GM18517 (cell line): ENCODE measurements around the gene CDK5RAP1.
"Not testable (repeated sequence)": the region's sequence is repeated elsewhere in the genome, so short reads cannot be mapped to it uniquely, and the experiment has no call there.

Source experiments
- ATAC-seq: cut with Tn5 transposase; IDR thresholded peaks from one replicate; pipeline ENCODE4 v1.9.1; 2021; ENCODE audit warnings: mild to moderate bottlenecking, moderate library complexity; ENCODE audit not compliant: unreplicated experiment

The CDK5RAP1 gene

DNA sequence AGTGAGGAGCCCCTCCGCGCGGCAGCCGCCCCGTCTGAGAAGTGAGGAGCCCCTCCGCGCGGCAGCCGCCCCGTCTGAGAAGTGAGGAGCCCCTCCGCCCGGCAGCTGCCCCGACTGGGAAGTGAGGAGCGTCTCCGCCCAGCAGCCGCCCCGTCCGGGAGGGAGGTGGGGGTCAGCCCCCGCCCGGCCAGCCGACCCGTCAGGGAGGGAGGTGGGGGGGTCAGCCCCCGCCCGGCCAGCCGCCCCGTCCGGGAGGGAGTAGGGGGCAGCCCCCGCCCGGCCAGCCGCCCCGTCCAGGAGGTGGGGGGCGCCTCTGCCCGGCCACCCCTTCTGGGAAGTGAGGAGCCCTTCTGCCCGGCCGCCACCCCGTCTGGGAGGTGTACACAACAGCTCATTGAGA lies 12.0 kb downstream of the CDK5RAP1 start:
- ATAC-seq, result not testable (repeated sequence)

DNA sequence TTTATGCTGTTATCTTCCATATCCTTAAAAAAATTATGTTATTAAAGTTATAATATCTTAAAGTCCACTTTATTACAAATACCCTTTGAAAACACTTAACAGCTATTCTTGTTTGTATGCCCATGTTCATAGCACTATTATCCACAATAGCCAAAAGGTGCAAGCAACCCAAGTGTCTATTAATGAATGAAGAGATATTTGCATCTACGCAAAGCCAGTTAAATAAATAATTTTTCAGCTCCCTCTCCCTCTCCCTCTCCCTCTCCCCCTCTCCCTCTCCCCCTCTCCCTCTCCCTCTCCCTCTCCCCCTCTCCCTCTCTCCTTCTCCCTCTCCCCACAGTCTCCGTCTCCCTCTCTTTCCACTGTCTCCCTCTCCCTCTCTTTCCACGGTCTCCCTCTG lies 13.1 kb downstream of the CDK5RAP1 start:
- no peak for ATAC-seq

DNA sequence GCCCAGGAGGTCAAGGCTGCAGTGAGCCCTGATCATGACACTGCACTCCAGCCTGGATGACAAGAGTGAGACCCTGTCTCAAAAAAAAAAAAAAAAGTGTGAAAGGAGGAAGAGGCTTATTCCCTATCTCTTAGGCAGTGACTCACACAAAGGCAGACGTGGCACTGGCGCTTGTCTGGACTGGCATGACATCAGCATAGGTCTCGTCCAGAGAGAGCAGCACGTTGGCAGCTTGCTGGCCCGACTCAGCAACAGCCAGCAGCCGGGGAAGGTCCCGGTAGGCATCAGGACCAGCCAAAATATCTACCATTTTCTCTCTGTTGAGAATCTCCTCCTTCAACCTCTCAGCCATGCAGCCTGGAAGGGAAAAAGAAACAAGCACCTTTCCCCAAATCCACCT lies 14.1 kb downstream of the CDK5RAP1 start:
- ATAC-seq, result no peak

DNA sequence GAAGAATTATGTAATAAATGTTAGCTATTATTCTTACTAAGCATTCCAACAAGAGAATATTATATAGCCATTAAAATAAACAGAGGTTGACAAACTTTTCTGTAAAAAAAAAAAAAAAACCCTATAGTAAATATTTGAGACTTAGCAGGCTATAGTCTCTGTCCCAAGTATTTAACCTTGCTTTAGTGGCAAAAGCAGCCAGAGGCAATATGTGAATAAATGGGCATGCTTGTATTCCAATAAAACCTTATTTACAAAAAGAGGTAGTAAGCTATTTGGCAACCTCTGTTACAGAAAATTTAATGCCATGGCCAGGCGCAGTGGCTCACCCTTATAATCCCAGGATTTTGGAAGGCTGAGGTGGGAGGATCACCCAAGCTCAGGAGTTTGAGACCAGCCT lies 14.6 kb downstream of the CDK5RAP1 start:
- ATAC-seq, result no peak

GRCh38 chr20:33377366-33377765 lies 24.0 kb downstream of the CDK5RAP1 start:
- no peak for ATAC-seq

DNA sequence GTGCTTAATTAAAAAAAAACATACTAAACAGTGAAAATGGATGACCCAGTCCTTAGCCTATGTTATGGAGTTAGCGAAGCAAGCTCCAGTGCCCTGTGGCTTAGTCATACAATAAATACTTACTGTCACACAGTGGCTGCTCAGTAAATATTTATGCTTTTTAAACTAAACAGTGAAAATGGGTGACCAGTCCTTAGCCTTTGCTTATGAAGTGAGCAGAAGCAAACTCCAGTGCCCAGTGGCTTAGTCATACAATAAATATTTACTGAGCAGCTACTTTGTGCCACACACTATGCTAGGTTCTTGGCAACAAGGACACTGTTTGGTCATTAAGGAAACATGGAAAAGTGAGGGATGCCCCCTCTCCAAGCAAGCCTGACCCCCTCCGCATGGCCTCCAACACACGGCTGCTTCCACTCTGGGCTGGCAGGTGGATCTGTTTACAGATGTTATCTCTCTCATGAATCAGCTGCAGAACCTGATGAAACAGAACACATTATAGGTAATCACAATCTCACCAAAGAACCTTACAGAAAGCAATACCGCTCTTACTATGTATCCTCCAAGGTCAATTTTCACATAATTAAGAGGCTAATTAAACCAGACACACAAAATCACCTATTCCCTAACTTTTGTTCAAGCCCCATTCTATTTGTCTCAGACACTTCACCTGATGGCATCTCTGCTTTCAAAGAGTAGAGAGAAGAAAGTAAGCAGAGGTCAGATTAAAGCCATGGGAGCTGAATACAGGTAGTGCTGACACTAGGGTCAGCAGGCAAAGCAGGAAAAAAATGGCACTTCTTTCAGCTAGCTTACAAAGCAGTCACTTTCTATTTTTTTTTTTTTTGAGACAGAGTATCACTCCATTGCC lies 27.3 kb downstream of the CDK5RAP1 start:
- ATAC-seq, result no peak

DNA sequence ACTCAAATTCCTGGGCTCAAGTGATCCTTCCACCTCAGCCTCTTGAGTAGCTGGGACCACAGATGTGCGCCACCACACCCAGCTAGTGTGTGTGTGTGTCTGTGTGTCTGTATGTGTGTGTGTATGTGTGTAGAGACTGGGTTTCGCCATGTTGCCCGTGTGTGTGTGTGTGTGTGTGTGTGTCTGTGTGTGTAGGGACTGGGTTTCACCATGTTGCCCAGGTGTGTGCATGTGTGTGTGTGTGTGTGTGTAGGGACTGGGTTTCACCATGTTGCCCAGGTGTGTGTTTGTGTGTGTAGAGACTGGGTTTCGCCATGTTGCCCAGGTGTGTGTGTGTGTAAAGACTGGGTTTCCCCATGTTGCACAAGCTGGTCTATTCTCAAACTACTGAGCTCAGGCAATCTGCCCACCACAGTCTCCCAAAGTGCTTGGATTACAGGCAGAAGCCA lies 28.3 kb downstream of the CDK5RAP1 start:
- no peak for ATAC-seq

- ATAC-seq, result no peak
These were observed 31.0 kb downstream of the CDK5RAP1 start for GRCh38 chr20:33370291-33370690.

- no peak for ATAC-seq
These were observed 38.4 kb downstream of the CDK5RAP1 start for GRCh38 chr20:33362898-33363297.

- no peak for ATAC-seq
These were observed 41.7 kb downstream of the CDK5RAP1 start for GRCh38 chr20:33359399-33360261.

DNA sequence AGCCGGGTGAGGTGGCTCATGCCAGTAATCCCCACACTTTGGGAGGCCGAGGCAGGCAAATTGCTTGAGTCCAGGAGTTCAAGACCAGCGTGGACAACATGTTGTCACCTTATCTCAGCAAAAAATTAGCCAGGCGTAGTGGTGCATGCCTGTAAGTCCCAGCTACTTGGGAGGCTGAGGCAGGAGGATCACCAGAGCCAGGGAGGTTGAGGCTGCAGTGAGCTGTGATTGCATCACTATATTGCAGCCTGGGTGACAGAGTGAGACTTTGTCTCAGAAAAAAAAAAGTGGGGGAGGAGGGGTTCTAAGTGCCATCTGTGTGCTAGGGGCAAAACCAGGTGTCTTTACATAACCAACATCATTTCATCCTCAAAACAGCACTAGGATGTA lies 48.3 kb downstream of the CDK5RAP1 start:
- no peak for ATAC-seq

GRCh38 chr20:33352258-33353012 lies 48.9 kb downstream of the CDK5RAP1 start:
- no peak for ATAC-seq

- no peak for ATAC-seq
These were observed 49.6 kb downstream of the CDK5RAP1 start for GRCh38 chr20:33351696-33352095.

DNA sequence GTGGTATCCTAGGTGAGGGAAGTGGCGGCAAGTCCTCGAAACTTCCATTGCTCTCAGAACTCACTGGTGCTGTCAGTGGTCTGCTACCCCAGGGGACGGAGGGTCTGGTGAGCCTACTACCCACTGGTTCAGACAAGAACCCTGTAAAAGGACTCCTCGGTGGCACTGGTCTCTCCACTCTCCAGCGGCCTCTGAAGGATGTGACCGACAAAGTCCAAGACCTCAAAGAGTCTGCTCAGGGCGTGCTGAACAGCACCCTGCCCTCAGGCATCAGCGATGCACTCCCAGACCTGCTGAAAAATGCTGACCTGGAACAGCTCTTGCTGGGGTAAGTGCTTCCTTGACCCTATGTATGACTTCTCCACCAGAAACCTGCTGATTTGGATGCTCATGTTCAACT lies 51.8 kb downstream of the CDK5RAP1 start:
- no peak for ATAC-seq

- no peak for ATAC-seq
These were observed 53.0 kb downstream of the CDK5RAP1 start for GRCh38 chr20:33348136-33348937.

GRCh38 chr20:33345342-33345741 lies 56.0 kb downstream of the CDK5RAP1 start:
- ATAC-seq, result no peak

DNA sequence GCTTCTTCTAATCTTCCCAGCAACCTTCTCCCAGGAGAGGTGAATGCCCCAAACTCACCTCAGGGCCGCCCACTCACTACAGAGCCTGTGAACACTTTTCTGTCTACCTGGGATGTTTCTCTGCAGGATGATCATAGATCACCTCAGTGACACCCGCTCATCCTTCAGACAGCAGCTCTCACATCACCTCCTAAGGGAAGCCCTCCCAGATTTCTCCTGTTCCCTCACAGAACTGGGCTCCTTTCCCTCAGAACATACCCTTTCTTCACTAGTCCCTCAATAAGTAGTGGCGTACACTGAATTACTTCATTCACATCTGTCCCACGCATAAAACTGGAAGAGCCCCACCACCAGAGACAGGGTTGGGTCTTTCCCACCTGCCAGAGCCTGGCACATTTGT lies 57.8 kb downstream of the CDK5RAP1 start:
- ATAC-seq, result no peak

DNA sequence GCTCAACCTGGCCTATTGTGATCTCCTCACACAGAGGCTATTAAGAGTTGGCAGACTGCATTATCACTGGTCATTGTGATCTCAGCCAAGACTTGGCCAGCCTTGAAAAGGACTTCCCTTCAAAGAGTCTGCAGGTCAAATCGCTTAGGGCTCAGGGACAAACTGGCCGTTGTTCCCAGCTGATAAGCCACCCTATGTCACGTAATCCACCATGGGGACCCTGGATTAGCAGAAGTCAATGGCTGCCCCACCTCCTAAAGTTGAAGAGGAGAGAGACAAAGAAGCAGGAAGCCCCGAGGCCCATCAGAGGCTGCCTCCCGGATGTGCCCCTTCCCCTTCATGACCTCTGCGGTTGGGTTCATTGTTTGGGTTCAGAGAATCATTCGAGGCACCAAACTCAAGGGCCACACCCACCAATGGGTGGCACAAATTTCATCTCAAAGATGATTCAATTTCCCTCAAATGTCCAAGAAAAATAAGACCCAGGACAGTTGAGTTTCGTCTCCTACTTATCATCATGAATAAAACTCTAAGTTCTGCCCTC lies 61.7 kb downstream of the CDK5RAP1 start:
- ATAC-seq, result no peak

GRCh38 chr20:33338467-33339258 lies 62.7 kb downstream of the CDK5RAP1 start:
- no peak for ATAC-seq
